ENCODE data around the gene AP4E1. TPM values are rescaled to one million over a fixed set of nuclear protein-coding genes. Genes with fewer than 3 reads are reported as not detected.

AP4E1 gene
- total and polyA plus RNA-seq, 2 donors, result 5.3 to 19.2 TPM

GRCh38 chr15:50979041-50979440, 70.6 kb downstream of the AP4E1 start:
- no peak overlapping the region for H3K4me3 ChIP-seq (ENCODE audit: low read depth, low read length)
- no peak overlapping the region for H3K27ac ChIP-seq (ENCODE audit: low read depth)
- DNase-seq (ENCODE audit: extremely low spot score), result no peak
- H3K36me3 ChIP-seq (ENCODE audit: insufficient read depth), result peaks cover 2% of the 10 kb centered on the region
- WGBS, result 64% methylated on average over 1 of the region's 1 CpG
- H3K4me1 ChIP-seq (ENCODE audit: insufficient read depth), result no peaks in the 10 kb centered on the region

DNA sequence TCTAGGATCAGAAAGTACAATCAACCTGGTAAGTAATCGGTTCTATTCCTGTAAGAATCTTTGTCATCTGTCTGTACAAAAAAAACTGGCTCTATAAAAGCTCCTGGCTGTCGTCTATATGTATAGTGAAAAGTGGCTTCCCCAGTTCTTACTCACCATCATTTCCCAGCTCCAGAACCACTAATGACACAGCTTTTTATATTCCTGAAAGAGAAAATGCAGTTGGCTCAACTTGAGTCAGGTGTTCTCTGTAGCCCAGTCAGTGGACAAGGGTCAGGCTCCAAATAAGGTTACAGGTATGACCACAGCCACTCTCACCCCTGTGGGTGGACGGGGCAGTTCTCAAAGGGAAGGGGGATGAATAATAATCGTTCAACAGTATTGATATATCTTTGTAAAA, 85.1 kb downstream of the AP4E1 start:
- Histone ChIP-seq H3K27ac (ENCODE audit: low read depth) (no peak overlapping the region), H3K4me3 (ENCODE audit: low read depth, low read length) (no peak overlapping the region), H3K36me3 (ENCODE audit: insufficient read depth) (peaks cover 6% of the 10 kb centered on the region), H3K4me1 (ENCODE audit: insufficient read depth) (no peaks in the 10 kb centered on the region)
- DNase-seq (ENCODE audit: extremely low spot score), result no peak
- 82% methylated on average over 4 of the region's 4 CpGs for WGBS

GRCh38 chr15:50996641-50997040, 88.2 kb downstream of the AP4E1 start:
- peaks cover 6% of the 10 kb centered on the region for H3K36me3 ChIP-seq (ENCODE audit: insufficient read depth)

DNA sequence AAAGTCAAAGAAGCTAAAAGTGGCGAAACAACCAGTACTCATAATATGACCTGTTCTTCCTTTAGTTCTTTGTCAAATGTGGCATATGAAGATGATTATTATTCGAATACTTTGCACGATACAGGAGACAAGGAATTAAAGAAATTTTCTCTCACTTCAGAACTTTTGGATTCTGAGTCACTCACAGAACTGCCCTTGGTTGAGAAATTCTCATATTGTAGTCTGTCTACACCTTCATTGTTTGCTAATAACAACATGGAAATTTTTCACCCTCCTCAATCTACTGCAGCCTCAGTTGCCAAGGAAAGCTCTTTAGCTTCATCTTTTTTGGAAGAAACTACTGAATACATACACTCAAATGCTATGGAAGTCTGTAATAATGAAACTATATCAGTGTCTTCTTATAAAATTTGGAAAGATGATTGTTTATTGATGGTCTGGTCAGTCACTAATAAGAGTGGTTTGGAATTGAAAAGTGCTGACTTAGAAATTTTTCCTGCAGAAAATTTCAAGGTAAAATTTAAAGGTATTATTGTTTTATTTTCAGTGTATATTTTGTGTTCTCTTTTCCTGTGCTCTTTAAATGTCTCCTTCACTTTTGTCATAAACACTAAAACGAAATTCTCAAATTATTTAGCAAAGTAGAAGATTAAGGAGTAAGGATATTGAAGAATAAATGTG, 89.0 kb downstream of the AP4E1 start:
- Histone ChIP-seq H3K4me3 (ENCODE audit: low read depth, low read length) (no peak overlapping the region), H3K27ac (ENCODE audit: low read depth) (no peak overlapping the region), H3K36me3 (ENCODE audit: insufficient read depth) (peaks cover 8% of the 10 kb centered on the region), H3K4me1 (ENCODE audit: insufficient read depth) (no peaks in the 10 kb centered on the region)
- DNase-seq (ENCODE audit: extremely low spot score), result no peak
- 97% methylated on average over 4 of the region's 4 CpGs for WGBS

More at GRCh38 chr15:50996641-50997040, 88.2 kb downstream of the AP4E1 start:
- 95% methylated on average over 1 of the region's 1 CpG for WGBS
- no peak overlapping the region for H3K4me3 ChIP-seq (ENCODE audit: low read depth, low read length)
- H3K27ac ChIP-seq (ENCODE audit: low read depth), result no peak overlapping the region
- DNase-seq (ENCODE audit: extremely low spot score), result no peak
- H3K4me1 ChIP-seq (ENCODE audit: insufficient read depth), result no peaks in the 10 kb centered on the region

DNA sequence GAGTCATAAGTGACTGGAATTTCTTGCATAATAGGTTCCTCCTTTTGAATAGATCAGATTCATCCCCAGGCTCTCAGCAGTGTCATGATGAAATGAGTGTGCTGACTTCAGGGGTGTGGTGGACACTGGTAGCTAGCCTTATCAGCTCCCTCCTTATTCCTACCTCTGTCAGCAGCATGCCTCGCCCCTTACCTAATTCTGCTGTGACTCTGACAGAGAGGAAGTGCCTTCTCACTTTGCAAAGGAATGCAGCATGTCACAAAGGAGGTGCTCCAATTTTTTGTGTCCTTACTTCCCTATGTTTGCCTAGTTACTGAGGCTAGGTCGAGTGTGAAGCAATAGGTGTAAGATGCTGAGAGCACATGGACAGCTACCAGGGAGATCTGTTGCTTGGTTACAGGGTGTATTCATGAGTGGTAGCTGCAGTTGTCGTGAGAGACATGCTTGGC, 95.6 kb downstream of the AP4E1 start:
- peaks cover 2% of the 10 kb centered on the region for H3K36me3 ChIP-seq (ENCODE audit: insufficient read depth)

DNA sequence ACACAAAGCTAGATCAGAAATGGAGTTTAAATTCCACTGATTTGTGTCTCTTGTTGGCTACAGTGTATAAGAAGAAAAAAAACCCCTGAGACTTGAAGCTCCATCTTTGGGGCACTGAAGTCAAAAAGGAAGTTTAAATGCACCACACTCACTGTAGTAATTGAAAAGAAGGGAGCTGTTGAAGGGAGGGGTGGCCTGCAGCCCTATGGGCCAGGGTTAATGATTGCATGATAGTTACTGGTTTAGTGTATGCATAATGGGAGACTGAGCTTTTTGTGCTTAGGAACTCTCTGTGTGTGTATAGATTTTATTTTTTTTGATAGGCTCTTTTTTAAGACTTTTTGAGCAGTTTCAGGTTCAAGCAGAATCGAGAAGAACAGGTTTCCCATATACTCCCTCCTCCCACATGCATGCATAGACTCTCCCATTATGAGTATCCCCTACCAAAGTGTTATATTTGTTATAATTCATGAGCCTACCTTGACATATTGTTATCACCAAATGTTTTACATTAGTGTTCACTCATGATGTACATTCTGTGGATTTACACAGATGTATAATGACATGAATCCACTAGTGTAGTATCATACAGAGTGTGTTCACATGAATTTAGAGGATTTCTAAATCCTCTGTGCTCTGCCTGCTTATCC, 98.0 kb downstream of the AP4E1 start:
- Histone ChIP-seq H3K36me3 (ENCODE audit: insufficient read depth) (peaks cover 2% of the 10 kb centered on the region), H3K27ac (ENCODE audit: low read depth) (no peak overlapping the region), H3K4me1 (ENCODE audit: insufficient read depth) (no peaks in the 10 kb centered on the region), H3K4me3 (ENCODE audit: low read depth, low read length) (no peak overlapping the region)
- no peak for DNase-seq (ENCODE audit: extremely low spot score)
- 89% methylated on average over 1 of the region's 1 CpG for WGBS

More for the DNA sequence above, 95.6 kb downstream of the AP4E1 start:
- 79% methylated on average over 3 of the region's 3 CpGs for WGBS
- H3K27ac ChIP-seq (ENCODE audit: low read depth), result no peak overlapping the region
- no peaks in the 10 kb centered on the region for H3K4me1 ChIP-seq (ENCODE audit: insufficient read depth)
- no peak overlapping the region for H3K4me3 ChIP-seq (ENCODE audit: low read depth, low read length)
- no peak for DNase-seq (ENCODE audit: extremely low spot score)

DNA sequence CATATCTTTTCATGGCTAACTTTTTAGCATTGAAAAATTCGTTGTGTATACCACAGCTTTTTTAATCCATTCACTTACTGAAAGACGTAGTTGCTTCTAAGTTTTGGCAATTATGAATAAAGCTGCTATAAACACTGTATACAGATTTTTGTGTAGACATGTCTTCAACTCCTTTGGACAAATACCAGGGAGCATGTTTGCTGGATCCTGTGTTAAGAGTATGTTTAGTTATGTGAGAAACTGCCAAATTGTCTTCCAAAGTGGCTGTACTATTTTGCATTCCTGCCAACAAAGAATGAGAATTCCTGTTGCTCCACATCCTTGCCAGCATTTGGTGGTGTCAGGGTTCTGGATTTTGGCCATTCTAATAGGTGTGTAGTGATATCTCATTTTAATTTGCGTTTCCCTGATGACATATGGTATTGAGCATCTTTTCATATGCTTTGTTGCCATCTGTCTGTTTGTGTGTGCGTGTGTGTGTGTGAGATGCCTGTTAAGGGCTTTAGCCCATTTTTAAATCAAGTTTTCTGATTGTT, 98.7 kb downstream of the AP4E1 start:
- Histone ChIP-seq H3K36me3 (ENCODE audit: insufficient read depth) (no peaks in the 10 kb centered on the region), H3K27ac (ENCODE audit: low read depth) (no peak overlapping the region)
- WGBS, result 79% methylated on average over 4 of the region's 4 CpGs

GRCh38 chr15:51011212-51011611, 102.7 kb downstream of the AP4E1 start:
- 45% methylated on average over 1 of the region's 1 CpG for WGBS
- H3K27ac ChIP-seq (ENCODE audit: low read depth), result no peak overlapping the region
- no peak overlapping the region for H3K4me3 ChIP-seq (ENCODE audit: low read depth, low read length)

More for the DNA sequence above, 98.7 kb downstream of the AP4E1 start:
- no peak for DNase-seq (ENCODE audit: extremely low spot score)
- H3K4me3 ChIP-seq (ENCODE audit: low read depth, low read length), result no peak overlapping the region
- H3K4me1 ChIP-seq (ENCODE audit: insufficient read depth), result no peaks in the 10 kb centered on the region

GRCh38 chr15:51016615-51017014, 108.1 kb downstream of the AP4E1 start:
- no peak for DNase-seq (ENCODE audit: extremely low spot score)
- Histone ChIP-seq H3K36me3 (ENCODE audit: insufficient read depth) (no peaks in the 10 kb centered on the region), H3K4me3 (ENCODE audit: low read depth, low read length) (no peak overlapping the region), H3K27ac (ENCODE audit: low read depth) (no peak overlapping the region), H3K4me1 (ENCODE audit: insufficient read depth) (no peaks in the 10 kb centered on the region)
- 59% methylated on average over 1 of the region's 1 CpG for WGBS

More at GRCh38 chr15:51011212-51011611, 102.7 kb downstream of the AP4E1 start:
- H3K36me3 ChIP-seq (ENCODE audit: insufficient read depth), result no peaks in the 10 kb centered on the region
- no peaks in the 10 kb centered on the region for H3K4me1 ChIP-seq (ENCODE audit: insufficient read depth)
- DNase-seq (ENCODE audit: extremely low spot score), result no peak

- H3K4me3 ChIP-seq (ENCODE audit: low read depth, low read length), result no peak overlapping the region
- no peaks in the 10 kb centered on the region for H3K4me1 ChIP-seq (ENCODE audit: insufficient read depth)
- no peak for DNase-seq (ENCODE audit: extremely low spot score)
- no peak overlapping the region for H3K27ac ChIP-seq (ENCODE audit: low read depth)
- H3K36me3 ChIP-seq (ENCODE audit: insufficient read depth), result no peaks in the 10 kb centered on the region
Measured at GRCh38 chr15:51022206-51022605, 113.7 kb downstream of the AP4E1 start.

- Histone ChIP-seq H3K4me3 (ENCODE audit: low read depth, low read length) (no peak overlapping the region), H3K4me1 (ENCODE audit: insufficient read depth) (no peaks in the 10 kb centered on the region), H3K27ac (ENCODE audit: low read depth) (no peak overlapping the region), H3K36me3 (ENCODE audit: insufficient read depth) (no peaks in the 10 kb centered on the region)
- 100% methylated on average over 1 of the region's 1 CpG for WGBS
- DNase-seq (ENCODE audit: extremely low spot score), result no peak
Measured at GRCh38 chr15:51023499-51023898, 115.0 kb downstream of the AP4E1 start.

DNA sequence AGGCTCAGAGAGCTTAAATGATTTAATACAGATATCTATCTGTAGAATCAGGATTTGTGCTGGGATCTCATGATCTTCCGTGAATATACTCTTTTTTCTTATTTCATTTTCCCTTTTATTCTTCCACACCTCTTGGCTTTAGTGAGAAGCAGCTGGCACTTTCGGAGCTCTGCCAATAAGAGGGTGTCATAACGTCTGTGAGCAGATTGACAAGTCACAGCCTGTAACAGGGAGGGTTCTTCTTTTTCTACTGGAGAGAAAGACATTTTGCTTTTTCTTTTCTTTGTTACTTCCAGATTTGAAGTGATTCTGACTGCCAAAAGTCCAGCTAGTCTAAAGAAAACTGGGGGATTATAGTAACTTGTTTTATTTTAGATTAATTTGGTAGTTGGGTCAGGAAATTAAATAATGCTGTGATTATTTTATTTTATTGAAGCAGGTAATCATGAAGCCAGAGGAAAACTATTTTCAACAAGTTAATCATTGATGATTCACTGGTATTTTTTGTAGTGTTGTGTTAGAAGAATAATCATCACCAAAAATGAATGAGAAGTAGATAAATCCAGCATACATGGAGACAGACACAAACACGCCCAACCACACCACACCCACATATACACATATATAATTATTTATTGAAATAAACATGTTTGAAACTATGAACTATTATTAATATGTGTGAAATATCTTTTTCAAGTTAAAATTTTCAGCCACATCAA, 116.4 kb downstream of the AP4E1 start:
- 56% methylated on average over 4 of the region's 4 CpGs for WGBS
- DNase-seq (ENCODE audit: extremely low spot score), result no peak
- no peaks in the 10 kb centered on the region for H3K4me1 ChIP-seq (ENCODE audit: insufficient read depth)
- no peaks in the 10 kb centered on the region for H3K36me3 ChIP-seq (ENCODE audit: insufficient read depth)
- H3K27ac ChIP-seq (ENCODE audit: low read depth), result no peak overlapping the region
- H3K4me3 ChIP-seq (ENCODE audit: low read depth, low read length), result no peak overlapping the region

- H3K36me3 ChIP-seq (ENCODE audit: insufficient read depth), result no peaks in the 10 kb centered on the region
- no peak overlapping the region for H3K4me3 ChIP-seq (ENCODE audit: low read depth, low read length)
- no peak overlapping the region for H3K27ac ChIP-seq (ENCODE audit: low read depth)
- 87% methylated on average over 3 of the region's 3 CpGs for WGBS
- no peaks in the 10 kb centered on the region for H3K4me1 ChIP-seq (ENCODE audit: insufficient read depth)
- no peak for DNase-seq (ENCODE audit: extremely low spot score)
Measured at GRCh38 chr15:51025454-51025846, 117.0 kb downstream of the AP4E1 start.

Data from urinary bladder (tissue), 4 donors.